Right renal cortex interstitium (tissue), 3 donors: ENCODE results near the gene RASL10B. TPM values are rescaled to one million over a fixed set of nuclear protein-coding genes. Genes with fewer than 3 reads are reported as not detected.
"Not testable (repeated sequence)": the region's sequence is repeated elsewhere in the genome, so short reads cannot be mapped to it uniquely, and the experiment has no call there.

ENCODE experiments used
- DNase-seq, 3 donors: peaks; one replicate each; pipeline ENCODE4 v3.0.0-alpha.2; 2013; ENCODE audit warnings: low read depth in 3 of 3, low spot score in 2 of 3
- polyA plus RNA-seq, 3 donors: library from polyadenylated mRNA; unstranded; fragments of 120-200 nt; gene quantifications; one replicate each; pipeline ENCODE4 v1.2.1, GENCODE V29; 2013; ENCODE audit not compliant: insufficient read length in 3 of 3

The RASL10B gene
- polyA plus RNA-seq, 3 donors, result 10.2 to 12.9 (median 11.2) TPM

DNA sequence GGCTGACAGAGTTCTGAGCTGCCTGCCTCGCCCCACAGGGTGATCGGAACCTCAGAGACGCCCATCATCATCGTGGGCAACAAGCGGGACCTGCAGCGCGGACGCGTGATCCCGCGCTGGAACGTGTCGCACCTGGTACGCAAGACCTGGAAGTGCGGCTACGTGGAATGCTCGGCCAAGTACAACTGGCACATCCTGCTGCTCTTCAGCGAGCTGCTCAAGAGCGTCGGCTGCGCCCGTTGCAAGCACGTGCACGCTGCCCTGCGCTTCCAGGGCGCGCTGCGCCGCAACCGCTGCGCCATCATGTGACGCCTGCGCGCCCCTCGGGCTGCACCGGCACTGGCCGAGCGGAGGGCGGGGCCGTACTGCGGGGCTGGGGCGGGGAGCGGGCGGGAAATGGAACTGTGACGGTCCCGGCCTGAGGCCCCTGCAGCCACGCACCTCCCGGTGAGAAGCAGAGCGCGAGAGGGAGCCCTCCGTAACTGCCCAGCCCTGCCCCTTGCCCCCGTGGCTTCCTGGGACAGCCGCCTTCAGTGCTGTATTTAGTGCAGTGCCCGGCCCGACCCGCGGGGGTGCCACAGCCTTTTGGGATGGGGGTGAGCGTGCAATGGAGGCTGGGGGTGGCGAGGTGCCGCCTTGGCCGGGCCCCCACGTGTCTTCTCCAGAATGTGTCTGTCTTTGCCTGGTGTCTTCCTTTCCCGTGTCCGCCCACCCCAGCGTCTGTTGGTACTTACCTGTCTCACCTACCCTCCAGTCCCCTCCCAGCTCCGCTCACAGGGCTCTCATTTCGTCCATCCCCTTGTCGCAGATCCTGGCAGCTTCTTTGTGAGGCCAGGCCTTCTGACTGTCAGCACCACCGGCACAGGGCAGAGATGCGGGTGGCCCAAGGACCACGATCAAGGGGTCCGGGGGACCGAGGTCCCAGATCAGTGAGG, 9.8 kb downstream of the RASL10B start:
- no peak for DNase-seq

DNA sequence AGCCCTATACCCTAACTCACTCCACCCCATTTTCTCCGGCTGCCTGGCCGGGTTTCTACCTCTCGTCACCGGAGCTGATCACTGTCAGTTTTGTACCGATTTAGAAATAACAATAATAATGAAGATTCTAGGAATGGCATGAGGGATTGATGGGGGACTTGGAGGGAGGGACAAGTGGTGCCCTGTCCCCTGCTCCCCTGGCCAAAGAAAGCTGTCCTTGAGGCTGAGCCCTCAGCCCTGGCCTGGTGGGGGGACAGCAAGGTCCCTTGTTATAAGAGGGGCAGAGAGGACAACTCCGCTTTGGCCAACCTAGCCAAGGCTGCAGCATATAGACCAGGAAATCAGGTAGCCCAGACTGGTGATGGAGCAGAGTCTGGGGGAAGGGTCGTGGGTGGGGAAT, 11.1 kb downstream of the RASL10B start:
- no peak for DNase-seq

DNA sequence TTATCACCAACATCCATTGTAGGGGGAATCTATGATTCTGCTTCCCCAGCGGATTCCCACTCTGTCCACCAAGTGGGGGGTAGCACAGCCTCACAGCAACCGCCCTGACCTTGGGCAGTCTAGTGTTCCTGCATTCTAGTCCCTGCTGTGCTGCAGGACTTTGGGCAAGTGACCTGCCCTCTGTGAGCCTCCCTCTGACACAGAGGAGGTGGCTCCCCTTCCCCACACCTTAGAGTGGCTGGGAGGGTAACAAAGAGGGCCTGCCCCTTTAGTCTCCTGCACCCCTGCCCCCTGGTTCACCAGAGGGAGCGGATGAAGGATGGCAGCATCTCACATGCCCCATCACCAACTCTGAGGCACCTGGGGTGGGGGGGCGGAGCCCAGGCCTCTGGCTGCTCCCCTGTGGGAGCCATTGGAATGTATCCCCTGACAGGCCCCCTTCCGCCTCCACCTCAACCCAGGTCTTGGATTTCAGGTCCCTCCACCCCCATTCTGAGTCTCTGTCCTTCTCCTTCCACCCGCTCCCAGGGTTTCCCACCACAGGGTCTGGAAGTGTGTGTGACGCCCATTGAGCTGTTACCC, 11.5 kb downstream of the RASL10B start:
- no peak for DNase-seq

DNA sequence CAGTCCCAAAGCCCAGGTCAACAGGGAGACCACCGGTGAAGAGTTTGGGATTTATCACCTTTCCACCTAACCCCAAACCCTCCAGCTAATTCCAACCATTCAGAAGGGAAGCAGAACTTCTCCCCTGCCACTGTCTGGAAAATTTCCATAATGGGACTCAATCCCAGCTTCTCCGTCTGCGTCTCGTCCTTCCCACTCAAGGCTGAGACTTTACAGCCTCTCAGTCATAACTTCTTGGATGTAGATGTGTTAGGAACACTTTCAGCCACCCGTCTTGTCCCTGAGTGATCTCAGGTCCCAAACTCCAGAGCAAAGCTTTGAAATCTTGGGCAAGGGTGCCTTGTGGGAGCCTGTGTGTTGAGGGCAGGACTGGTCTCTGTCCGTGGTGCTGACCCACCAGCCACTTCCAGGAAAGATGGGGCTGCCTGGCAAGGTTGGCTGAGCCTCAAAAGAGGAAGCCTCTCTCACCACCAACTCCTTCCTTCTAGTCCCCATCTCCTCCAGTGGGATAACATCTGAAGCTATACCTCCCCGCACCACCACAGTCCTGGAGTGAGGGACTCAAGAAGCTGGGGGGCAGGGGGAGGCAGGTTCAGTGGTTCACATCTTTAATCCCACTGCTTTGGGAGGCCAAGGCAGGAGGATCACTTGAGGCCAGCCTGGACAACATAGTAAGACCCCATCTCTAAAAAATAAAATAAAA, 12.3 kb downstream of the RASL10B start:
- DNase-seq, result no peak

DNA sequence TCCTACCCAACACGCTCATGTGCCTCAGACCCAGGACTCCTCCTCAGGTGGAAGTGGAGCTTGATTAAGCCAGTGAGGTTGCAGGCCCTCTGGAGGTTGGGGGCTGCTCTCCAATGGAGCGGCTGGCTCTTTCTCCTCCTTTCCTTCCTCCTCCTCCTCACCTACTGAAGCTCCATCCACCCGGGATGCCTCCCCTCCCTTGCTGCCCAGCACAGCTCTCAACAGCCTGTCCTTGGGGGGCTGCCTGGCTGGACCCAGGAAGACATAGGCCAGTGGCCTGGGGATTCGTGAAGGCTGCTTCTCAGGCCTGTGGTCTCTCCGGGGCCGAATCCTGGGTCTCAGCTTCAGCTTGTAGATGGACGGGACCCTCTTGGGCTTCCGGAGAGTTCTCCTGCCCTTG, 13.4 kb downstream of the RASL10B start:
- DNase-seq, result no peak

DNA sequence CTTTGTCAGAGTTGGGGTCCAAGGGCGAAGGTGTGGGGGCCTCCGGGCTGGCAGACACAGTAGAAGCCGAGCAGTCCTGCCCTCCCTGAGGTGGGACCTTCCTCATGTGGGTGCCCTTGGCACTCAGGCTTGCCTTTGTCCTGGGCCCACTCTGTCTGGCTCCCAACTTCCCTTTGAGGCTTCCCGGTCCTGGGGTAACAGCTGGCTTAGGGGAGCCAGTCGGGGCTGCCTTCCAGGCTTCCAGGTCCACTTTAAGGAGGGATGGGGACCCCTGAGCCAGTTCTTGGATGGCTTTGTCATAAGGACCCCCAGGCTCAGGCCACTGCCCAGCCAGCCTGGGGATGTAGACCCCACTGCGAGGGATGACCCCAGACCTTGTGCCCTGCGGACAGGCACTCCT, 13.8 kb downstream of the RASL10B start:
- no peak for DNase-seq

DNA sequence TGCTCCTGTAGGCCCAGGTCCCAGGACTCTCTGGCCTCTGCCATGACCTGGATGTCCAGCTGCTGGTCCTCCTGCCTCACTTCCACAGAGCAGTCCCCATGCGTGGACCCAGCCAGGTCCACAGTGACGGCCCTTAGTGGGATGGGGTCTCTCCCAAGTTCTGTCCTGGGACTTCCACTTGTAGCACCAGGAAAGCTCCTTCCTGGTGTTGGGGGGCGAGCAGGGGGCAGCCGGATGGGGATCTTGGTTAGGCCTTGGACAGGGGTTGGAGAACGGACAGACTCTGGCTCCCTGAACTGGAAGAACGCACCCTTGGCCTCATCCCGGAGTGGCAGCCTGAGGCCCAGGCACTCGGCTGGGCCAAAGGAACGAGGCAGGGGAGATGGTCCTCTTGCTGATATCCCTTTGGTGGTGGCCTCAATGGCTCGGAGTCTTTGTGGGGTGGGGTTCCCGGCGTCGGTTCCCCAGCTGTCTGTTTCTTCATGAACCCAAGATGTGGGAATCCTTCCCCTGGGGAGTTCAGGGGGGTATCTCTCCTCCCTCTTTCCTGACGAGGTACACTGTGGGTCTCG, 14.4 kb downstream of the RASL10B start:
- DNase-seq, result no peak

DNA sequence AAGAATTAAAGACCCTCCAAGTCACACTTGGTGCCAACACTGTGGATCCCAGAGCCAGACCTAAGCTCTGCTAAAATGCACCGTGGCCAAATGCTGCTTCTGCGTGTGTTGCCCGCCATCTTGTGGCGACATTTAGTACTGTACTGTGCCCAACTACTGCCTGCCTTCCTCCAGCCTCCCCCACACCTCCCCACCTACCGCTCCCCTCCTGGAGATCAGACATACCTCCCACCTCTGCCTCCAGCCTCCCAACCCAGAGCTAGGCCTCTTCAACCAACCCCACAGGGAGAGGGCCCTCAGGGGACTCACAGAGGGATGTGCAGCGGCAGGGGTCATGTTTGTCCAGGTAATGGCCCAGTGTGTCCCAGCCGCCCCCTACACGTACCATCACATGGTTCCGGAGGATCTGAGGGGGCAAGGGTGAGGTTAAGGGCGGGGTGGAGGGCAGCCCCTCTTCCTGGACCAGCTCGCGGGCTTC, 16.1 kb downstream of the RASL10B start:
- peak in 2 of 3 donors; percentile 55 to 59 for DNase-seq

DNA sequence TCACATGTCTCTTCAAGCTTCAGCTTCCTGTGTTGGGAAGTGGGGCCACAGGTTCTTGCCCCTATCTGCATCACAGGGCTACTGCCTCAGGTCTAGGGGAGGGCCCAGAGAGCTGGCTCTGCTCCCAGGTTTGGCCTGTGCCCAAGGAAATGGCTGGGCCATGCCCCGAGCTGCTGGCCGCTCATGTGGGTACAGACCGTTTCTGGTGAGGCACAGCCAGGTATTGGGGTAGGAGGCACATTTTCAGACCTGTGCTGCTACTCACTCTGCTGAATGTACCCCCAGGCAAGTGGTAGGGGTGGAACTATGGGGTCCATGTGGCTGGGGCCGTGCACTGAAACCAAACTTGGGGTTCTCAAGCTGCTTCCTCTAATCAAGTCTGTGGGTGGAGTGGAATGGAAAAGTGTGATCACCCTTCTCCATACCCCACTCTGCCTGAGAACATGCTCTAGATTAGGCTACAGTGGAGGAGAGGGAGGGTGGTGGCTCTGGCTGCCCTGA, 17.0 kb downstream of the RASL10B start:
- no peak for DNase-seq

DNA sequence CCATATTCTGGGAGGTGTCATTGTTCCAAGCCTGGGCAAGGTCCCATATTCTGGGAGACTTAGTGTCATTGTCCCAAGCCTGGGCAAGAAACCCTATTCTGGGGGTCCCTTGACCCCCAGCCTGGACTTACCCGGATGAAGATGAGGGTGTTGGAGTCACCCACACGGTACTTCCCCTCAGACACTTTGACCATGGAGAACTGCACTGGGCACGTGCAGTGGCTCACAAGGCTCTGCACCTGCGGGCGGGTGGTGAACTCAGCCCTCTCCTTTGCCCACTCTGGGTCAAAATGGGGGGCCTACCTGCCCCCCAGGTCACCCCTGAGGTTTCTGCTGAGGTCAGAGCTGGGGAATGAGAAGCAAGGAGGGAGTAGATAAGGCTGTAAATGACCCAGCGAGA, 17.5 kb downstream of the RASL10B start:
- no peak for DNase-seq

DNA sequence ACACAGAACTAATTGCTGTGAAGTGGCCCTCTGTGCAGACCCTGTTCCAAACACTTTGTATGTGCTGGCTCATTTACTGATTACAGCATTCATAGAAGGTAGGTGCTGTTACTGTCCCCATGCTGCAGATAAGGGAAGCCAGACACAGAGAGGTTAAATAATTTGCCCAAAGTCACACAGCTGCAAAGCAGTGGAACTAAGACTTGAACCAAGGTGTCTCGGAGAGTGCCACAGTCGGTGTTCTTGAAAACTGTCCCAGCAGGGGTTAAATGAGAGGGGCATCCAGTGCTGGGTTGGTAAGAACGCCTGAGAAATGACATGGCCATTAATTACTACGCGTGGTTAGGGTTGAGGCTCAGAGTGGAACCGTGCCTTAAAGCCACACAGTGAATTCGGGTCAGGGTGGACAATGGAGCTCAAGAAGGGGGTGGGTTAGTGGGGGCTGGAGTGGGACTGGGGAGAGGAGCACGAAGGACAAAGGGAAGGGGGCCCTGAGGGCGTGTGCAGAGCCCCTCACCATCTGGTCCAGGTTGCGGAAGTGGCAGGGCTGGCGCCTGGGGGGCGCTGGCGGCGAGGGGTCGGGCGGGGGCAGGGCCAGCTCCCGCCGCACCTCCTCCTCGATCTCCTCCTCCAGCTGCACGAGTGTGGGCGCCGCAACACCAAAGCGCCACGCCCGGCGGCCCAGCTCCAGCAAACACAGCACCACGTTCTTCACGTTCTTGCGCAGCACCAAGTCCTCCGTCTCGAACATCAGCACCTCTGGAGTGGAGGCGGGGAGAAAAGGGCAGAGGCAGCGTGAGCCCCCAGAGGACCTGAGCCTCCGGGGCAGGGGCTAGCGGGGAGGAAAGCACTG, 18.3 kb downstream of the RASL10B start:
- no peak for DNase-seq

DNA sequence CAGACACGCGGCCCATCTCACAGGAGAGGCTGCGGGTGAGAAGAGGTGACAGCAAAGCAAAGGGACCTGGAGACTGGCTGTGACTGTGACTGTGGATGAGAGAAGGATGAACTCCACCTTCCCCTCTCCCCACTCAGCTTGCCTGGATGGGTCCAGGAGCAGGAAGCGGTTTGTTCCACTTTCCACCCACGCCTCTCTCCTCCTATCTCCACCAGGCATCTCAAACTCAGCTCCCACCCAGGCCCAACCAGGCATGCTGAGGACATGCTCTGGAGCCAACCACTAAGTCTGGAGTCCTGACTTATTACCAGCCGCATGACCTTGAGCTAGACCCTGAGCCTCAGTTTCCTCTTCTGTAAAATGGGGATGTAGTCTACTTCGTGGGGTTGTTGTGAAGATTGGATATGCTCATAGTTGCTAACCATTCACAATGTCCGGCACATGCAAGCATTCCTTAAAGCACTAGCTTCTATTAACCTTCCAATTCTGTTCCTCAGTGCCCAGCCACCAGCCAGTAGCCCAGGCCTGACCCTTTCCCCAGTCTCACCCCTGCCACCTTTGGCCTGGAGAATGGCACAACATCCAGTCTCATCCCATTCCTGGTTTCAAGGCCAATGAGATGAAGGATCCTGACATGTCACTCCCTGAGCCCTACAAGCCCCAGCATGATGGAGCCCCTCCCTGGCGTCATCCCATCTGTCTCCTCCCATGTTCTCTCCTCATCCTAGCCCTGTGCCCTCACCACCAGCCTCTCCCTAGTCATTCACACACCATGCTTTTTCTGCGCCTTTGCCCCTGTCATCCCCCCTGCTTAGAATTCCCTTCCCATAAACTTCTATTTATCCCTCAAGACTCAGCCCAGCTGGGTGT, 19.3 kb downstream of the RASL10B start:
- no peak for DNase-seq

DNA sequence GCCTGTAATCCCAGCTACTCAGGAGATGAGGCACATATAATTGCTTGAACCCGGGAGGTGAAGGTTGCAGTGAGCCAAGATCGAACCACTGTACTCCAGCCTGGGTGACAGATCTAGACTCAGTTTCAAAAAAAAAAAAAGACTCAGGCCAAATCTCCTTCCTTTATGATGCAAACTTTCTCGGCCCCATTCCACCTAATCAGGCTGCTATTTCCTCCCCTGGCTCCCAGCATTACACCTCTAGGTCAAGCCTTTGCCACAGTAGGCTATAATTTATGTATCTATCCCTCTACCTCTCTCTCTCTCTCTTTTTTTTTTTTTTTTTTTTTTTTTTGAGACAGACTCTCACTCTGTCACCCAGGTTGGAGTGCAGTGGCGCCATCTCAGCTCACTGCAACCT, 20.1 kb downstream of the RASL10B start:
- not testable (repeated sequence) for DNase-seq

DNA sequence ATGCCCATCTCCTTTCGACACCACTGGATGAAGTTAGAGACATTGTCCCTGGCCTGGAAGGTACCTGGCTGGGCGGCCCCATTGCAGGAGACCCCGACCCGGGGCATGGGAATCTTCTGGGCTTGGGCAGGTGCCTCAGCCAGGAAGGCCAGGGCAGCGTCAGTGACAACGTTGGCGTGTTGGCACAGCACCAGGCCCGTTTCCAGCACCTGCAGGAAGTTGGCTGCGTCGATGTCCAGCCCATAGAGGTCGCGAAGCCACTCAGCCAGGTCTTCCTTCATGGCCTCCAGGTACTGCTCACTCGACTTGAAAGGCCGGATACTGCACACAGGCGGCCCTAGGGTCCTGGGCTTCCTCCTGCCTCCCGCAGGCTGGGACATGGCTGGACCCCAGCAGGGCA, 21.0 kb downstream of the RASL10B start:
- DNase-seq, result no peak

DNA sequence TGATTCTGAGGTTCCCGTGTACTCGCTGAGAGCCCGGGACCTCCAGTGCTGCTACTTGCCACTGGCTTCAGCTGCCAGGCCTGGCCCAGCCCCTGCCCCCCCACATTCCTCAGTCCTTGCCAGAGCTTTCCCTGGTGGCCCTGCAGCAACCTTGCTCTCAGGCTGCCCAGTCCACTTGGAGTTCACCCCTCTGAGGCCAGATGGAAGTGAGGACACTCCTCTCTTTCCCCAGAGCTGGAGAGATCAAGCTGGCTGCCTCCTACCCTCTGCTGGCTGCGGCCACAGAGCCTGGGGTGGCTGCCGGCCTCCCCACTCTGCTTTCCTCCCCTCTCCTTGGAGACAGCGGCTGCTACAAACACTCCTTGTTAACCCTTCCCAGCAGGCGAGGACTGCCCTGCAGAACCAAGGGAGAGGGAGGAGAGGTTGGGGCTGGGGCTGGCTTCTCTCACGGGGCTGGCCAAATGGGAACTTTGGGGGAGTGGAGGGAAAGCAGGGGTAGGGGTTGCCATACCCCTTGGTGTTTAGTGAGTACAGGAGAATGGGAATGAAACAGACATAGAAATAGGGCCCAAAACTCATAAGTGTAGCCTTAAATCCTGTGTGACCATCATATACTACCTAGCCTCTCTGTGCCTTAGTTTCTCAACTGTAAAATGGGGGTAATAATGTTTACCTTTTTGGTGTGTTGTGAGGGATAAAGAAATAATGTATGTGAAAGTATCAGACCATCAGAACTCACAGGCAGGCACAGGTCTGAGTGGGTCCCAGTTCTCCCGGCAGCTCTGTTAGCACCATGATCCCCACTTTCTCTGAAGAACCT, 21.7 kb downstream of the RASL10B start, which contains the start of gene GAS2L2:
Gene GAS2L2, minus strand, starts transcription at position 295 of the 820 bp plus-strand sequence. CDS start 389 bp downstream, outside the sequence.
- no peak for DNase-seq

DNA sequence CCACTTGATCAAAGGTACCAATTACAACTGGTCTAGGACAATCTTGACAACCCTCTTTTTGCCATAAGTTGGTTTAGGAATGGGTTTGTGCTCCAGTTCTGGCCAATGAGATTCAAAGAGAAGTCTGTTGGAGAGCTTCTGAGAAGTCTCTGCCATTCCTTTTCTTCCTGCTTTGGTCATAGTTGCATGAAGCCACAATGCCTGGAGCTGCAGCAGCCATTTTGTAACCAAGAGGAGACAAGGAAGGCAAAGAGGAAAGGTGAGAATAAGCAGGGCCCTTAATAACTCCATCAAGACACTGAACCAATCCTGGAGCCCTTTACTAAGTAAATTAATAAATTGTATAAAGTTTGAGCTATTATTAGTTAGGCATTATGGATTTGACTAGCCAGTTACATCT, 25.8 kb downstream of the RASL10B start:
- no peak for DNase-seq

DNA sequence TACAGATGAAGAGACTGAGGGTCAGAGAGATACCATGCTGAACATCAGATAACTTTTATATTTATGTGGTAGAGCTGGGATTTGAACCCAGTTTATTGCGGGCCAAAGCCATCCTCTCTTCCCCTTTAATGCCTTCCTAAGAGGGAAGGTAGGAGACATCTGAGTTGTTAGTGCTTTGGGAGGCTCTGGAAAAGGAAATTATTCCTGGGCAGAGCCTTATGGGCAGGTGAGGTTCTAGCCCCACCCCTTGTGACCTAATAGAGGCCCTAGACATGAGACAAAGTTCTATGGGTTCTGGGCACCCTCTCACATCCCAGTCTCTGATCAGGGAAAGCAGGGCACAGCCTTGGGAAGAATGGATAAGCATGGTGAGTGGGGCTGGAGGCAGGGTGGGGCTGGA, 29.1 kb downstream of the RASL10B start, which contains the start of gene C17orf50:
Gene C17orf50, plus strand, starts transcription at position 301 of the 400 bp plus-strand sequence. Its CDS starts 55 bp downstream, at position 356.
- no peak for DNase-seq

DNA sequence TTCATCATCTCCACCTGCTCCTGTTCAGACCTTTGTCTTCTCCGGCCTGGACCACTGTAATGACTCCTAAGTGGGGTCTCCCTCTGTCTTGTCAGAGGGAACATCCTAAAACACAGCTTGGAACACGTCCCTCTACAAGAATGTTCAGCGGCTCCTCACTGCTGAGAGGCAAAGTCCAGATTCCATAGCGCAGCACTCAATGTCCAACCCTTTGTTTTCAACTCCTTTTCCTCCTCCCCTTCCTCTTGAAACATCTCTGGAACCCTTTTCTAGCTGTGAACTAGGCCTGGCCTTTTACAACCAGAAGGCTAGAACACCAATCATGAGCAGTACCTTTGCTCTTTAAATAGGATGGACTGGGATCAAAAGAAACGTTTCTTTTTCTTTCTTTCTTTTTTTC, 30.2 kb downstream of the RASL10B start:
- DNase-seq, result no peak
